Neural cell (in vitro differentiated cells): ENCODE results near the gene MTR. TPM values are rescaled to one million over a fixed set of nuclear protein-coding genes. Genes with fewer than 3 reads are reported as not detected.

Experiments used
- H2AFZ ChIP-seq: fragments of 200-600, 300-800 bp; sonication (generic), shearing (Covaris generic); 2 replicates; pipeline ENCODE4 v1.6.0; 2014; ENCODE audit warnings: low read depth, mild to moderate bottlenecking, antibody characterized with exemption, low read length, moderate library complexity
- H3F3A ChIP-seq: fragments of 200-600 bp; shearing (Covaris generic); 2 replicates; pipeline ENCODE4 v1.6.1; 2016; ENCODE audit warnings: mild to moderate bottlenecking, moderate library complexity, mixed read lengths, antibody characterized with exemption, low read length; ENCODE audit not compliant: insufficient read depth, poor library complexity, severe bottlenecking
- H3K27ac ChIP-seq: fragments of 200-600, 300-800 bp; sonication (generic), shearing (Covaris generic); 2 replicates; pipeline ENCODE4 v1.5.1; 2014; ENCODE audit warnings: mild to moderate bottlenecking, low read length, moderate library complexity
- H3K27me3 ChIP-seq: fragments of 300-800, 200-600 bp; sonication (generic), shearing (Covaris generic); 2 replicates; pipeline ENCODE4 v1.6.0; 2014; ENCODE audit warnings: mild to moderate bottlenecking, low read depth, low read length, moderate library complexity; ENCODE audit not compliant: insufficient read depth
- H3K36me3 ChIP-seq: fragments of 300-800, 200-600 bp; sonication (generic), shearing (Covaris generic); 2 replicates; pipeline ENCODE4 v1.5.1; 2014; ENCODE audit warnings: mild to moderate bottlenecking, antibody characterized with exemption, low read length, moderate library complexity; ENCODE audit not compliant: insufficient read depth
- H3K4me2 ChIP-seq: fragments of 300-800, 200-600 bp; sonication (generic), shearing (Covaris generic); 2 replicates; pipeline ENCODE4 v1.6.0; 2014; ENCODE audit warnings: mild to moderate bottlenecking, low read length
- H3K4me3 ChIP-seq: fragments of 300-800, 200-600 bp; sonication (generic), shearing (Covaris generic); 2 replicates; pipeline ENCODE4 v1.5.1; 2014; ENCODE audit warnings: mild to moderate bottlenecking, low read length, moderate library complexity
- H3K79me2 ChIP-seq: fragments of 200-600 bp; shearing (Covaris generic); replicated peaks from 2 replicates; pipeline ENCODE4 v1.6.0; 2014; ENCODE audit warnings: mild to moderate bottlenecking, low read length, moderate library complexity; ENCODE audit not compliant: insufficient read depth
- H3K9ac ChIP-seq: fragments of 300-800, 200-600 bp; sonication (generic), shearing (Covaris generic); 2 replicates; pipeline ENCODE4 v1.6.1; 2016; ENCODE audit warnings: mild to moderate bottlenecking, low read length, mixed read lengths
- H3K9me2 ChIP-seq: fragments of 200-600 bp; shearing (Covaris generic); 2 replicates; pipeline ENCODE4 v1.6.1; 2016; ENCODE audit warnings: mild to moderate bottlenecking, low read length, mixed read lengths; ENCODE audit not compliant: insufficient read depth
- H3K9me3 ChIP-seq: fragments of 200-600, 300-800 bp; sonication (generic), shearing (Covaris generic); 2 replicates; pipeline ENCODE4 v1.6.1; 2016; ENCODE audit warnings: mild to moderate bottlenecking, mixed run types, low read length, moderate library complexity, mixed read lengths
- H4K20me1 ChIP-seq: fragments of 200-600 bp; shearing (Covaris generic); 2 replicates; pipeline ENCODE4 v1.6.1; 2016; ENCODE audit warnings: mild to moderate bottlenecking, mixed run types; ENCODE audit not compliant: insufficient read depth
- EP300 ChIP-seq: fragments of 450-650 bp; conservative IDR thresholded peaks from 2 replicates; pipeline ENCODE4 v1.6.1; 2014; ENCODE audit warnings: antibody characterized with exemption, mild to moderate bottlenecking, moderate library complexity; ENCODE audit not compliant: poor library complexity, severe bottlenecking
- EZH2 ChIP-seq: fragments of 200-600, 300-800 bp; shearing (Covaris generic), sonication (generic); IDR thresholded peaks from 2 replicates; pipeline ENCODE4 v1.6.1; 2014; ENCODE audit warnings: antibody characterized with exemption, low read length, borderline replicate concordance, mild to moderate bottlenecking; ENCODE audit not compliant: insufficient read depth, poor library complexity, severe bottlenecking
- MXI1 ChIP-seq: fragments of 450-650 bp; conservative IDR thresholded peaks from 2 replicates; pipeline ENCODE4 v1.6.1; 2014; ENCODE audit warnings: antibody characterized with exemption, mild to moderate bottlenecking; ENCODE audit not compliant: poor library complexity, severe bottlenecking
- POLR2AphosphoS5 ChIP-seq: IDR thresholded peaks from 2 replicates; pipeline ENCODE4 v1.6.1; 2012
- RAD21 ChIP-seq: fragments of 450-650 bp; conservative IDR thresholded peaks from 2 replicates; pipeline ENCODE4 v1.6.1; 2014; ENCODE audit warnings: antibody characterized with exemption, mild to moderate bottlenecking, moderate library complexity
- SMC3 ChIP-seq: fragments of 450-650 bp; conservative IDR thresholded peaks from 2 replicates; pipeline ENCODE4 v1.6.1; 2014; ENCODE audit warnings: antibody characterized with exemption, mild to moderate bottlenecking, moderate library complexity; ENCODE audit not compliant: poor library complexity
- TAF1 ChIP-seq: IDR thresholded peaks from 2 replicates; pipeline ENCODE4 v1.6.1; 2012; ENCODE audit warnings: low read depth
- polyA plus RNA-seq: library from polyadenylated mRNA; depleted of rRNA; stranded (reverse); fragments of >200 nt; gene quantifications from 2 replicates; pipeline ENCODE4 v1.2.3, GENCODE V29; 2014
- TF ChIP-seq, protein P1 (sequence below): IDR thresholded peaks from 2 replicates; pipeline ENCODE4 v1.6.1; 2012; ENCODE audit warnings: borderline replicate concordance
- TF ChIP-seq, protein P2 (sequence below): fragments of 450-650 bp; IDR thresholded peaks from 2 replicates; pipeline ENCODE4 v1.5.1; 2014; ENCODE audit warnings: antibody characterized with exemption, mild to moderate bottlenecking, moderate library complexity; ENCODE audit not compliant: poor library complexity, severe bottlenecking

Gene MTR
- polyA plus RNA-seq, 1 donor from 2014 or later, result 14.1 TPM

DNA sequence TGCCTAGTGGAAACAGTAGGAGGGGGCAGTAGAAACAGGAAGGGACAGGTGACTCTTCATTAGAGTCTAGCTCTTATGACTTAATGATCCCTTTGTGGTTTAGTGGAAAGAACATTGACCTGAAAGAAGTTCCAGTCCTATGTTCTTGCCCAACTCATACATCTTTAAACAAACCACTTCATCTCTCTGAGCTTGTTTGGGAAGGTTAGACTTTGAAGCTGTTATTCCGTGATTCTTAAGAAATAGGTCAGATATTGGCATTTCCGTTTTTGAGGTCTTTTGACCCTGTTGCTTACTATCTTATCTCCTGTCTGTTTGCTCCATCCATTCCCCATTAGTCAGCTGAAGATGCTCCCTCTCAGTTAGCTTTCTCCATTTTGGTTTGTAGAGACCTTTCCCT lies 38.5 kb downstream of the MTR start (continued):
- no peak for TF ChIP-seq EZH2
- no peak for TF ChIP-seq POLR2AphosphoS5

DNA sequence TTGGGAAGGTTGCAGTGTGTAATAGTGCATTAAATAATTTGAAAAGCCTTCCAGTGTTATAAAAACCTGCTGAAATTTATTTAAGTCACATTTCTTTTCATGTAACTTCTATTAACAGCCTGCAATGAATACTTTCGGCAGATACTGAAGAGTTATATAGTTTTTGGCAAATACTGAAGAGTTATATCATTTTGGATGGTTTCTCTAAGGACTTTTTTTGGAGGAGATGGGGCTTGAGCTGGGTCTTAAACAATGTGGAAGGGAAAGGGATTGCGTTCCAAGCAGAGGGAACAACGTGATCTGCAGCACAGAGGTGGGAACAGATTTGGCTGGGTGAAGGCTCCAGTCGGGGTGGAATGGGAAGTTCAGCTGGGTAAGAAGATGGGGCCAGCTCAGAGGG lies 39.8 kb downstream of the MTR start:
- no peaks in the 10 kb centered on the region for H3K27me3 ChIP-seq
- H3K9ac ChIP-seq, result no peak overlapping the region
- no peaks in the 10 kb centered on the region for H4K20me1 ChIP-seq
- no peak overlapping the region for H3K4me2 ChIP-seq
- H3K9me3 ChIP-seq, result no peaks in the 10 kb centered on the region
- TF ChIP-seq EP300 (no peak), MXI1 (no peak), POLR2AphosphoS5 (no peak), SMC3 (no peak), EZH2 (no peak), TAF1 (no peak), RAD21 (no peak)
- TF ChIP-seq, protein P1, sequence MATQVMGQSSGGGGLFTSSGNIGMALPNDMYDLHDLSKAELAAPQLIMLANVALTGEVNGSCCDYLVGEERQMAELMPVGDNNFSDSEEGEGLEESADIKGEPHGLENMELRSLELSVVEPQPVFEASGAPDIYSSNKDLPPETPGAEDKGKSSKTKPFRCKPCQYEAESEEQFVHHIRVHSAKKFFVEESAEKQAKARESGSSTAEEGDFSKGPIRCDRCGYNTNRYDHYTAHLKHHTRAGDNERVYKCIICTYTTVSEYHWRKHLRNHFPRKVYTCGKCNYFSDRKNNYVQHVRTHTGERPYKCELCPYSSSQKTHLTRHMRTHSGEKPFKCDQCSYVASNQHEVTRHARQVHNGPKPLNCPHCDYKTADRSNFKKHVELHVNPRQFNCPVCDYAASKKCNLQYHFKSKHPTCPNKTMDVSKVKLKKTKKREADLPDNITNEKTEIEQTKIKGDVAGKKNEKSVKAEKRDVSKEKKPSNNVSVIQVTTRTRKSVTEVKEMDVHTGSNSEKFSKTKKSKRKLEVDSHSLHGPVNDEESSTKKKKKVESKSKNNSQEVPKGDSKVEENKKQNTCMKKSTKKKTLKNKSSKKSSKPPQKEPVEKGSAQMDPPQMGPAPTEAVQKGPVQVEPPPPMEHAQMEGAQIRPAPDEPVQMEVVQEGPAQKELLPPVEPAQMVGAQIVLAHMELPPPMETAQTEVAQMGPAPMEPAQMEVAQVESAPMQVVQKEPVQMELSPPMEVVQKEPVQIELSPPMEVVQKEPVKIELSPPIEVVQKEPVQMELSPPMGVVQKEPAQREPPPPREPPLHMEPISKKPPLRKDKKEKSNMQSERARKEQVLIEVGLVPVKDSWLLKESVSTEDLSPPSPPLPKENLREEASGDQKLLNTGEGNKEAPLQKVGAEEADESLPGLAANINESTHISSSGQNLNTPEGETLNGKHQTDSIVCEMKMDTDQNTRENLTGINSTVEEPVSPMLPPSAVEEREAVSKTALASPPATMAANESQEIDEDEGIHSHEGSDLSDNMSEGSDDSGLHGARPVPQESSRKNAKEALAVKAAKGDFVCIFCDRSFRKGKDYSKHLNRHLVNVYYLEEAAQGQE, result no peak
- TF ChIP-seq, protein P2, sequence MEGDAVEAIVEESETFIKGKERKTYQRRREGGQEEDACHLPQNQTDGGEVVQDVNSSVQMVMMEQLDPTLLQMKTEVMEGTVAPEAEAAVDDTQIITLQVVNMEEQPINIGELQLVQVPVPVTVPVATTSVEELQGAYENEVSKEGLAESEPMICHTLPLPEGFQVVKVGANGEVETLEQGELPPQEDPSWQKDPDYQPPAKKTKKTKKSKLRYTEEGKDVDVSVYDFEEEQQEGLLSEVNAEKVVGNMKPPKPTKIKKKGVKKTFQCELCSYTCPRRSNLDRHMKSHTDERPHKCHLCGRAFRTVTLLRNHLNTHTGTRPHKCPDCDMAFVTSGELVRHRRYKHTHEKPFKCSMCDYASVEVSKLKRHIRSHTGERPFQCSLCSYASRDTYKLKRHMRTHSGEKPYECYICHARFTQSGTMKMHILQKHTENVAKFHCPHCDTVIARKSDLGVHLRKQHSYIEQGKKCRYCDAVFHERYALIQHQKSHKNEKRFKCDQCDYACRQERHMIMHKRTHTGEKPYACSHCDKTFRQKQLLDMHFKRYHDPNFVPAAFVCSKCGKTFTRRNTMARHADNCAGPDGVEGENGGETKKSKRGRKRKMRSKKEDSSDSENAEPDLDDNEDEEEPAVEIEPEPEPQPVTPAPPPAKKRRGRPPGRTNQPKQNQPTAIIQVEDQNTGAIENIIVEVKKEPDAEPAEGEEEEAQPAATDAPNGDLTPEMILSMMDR, result no peak
- no peaks in the 10 kb centered on the region for H3K9me2 ChIP-seq
- H3K27ac ChIP-seq, result no peak overlapping the region
- peaks cover 13% of the 10 kb centered on the region for H3K36me3 ChIP-seq
- H3K4me3 ChIP-seq, result no peak overlapping the region
- no peaks in the 10 kb centered on the region for H3F3A ChIP-seq
- no peaks in the 10 kb centered on the region for H3K79me2 ChIP-seq
- no peak overlapping the region for H2AFZ ChIP-seq

DNA sequence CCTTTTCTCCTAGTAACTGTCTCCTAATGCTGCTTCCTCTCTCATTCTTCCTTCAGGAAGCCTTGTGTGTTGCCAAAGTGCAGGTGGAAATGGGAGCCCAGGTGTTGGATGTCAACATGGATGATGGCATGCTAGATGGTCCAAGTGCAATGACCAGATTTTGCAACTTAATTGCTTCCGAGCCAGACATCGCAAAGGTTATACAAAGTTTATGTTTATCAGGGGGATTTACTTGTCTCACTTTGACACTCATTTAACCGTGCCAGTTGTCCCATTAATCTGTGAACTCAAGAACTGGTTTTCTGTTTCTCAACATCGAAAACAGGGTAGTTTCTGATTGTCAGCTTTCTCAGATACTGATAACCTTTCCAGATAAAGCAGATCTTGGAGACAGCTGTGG lies 40.4 kb downstream of the MTR start:
- no peak overlapping the region for H3K4me3 ChIP-seq
- peaks cover 12% of the 10 kb centered on the region for H3K36me3 ChIP-seq
- H3K27me3 ChIP-seq, result no peaks in the 10 kb centered on the region
- TF ChIP-seq EZH2, result no peak
- no peak for TF ChIP-seq TAF1
- TF ChIP-seq, protein P2, result no peak
- H3F3A ChIP-seq, result no peaks in the 10 kb centered on the region
- H3K9me2 ChIP-seq, result no peaks in the 10 kb centered on the region
- H3K9ac ChIP-seq, result no peak overlapping the region
- H3K4me2 ChIP-seq, result no peak overlapping the region
- H3K27ac ChIP-seq, result no peak overlapping the region
- H4K20me1 ChIP-seq, result no peaks in the 10 kb centered on the region
- H2AFZ ChIP-seq, result no peak overlapping the region
- no peaks in the 10 kb centered on the region for H3K9me3 ChIP-seq
- no peaks in the 10 kb centered on the region for H3K79me2 ChIP-seq
